H1 (cell line): ENCODE measurements around the gene PPME1. TPM values are rescaled to one million over a fixed set of nuclear protein-coding genes. Genes with fewer than 3 reads are reported as not detected.

Experiments used
- CTCF ChIA-PET: fragments of 300-600 bp; sonication (Branson Sonifier 250); formaldehyde crosslinking; loops from one replicate; lab custom pipeline; 2021; ENCODE audit not compliant: partially characterized antibody; lab: Charles Lee
- POLR2A ChIA-PET: fragments of 300-600 bp; sonication (Branson Sonifier 250); formaldehyde crosslinking; loops from one replicate; lab custom pipeline; 2021; ENCODE audit warnings: inconsistent platforms; ENCODE audit not compliant: partially characterized antibody; lab: Charles Lee
- DNase-seq, 2 experiments: peaks; one replicate each; pipeline versions ENCODE4 v3.0.0 to v3.0.0-alpha.2; 2010 to 2022; ENCODE audit warnings: low spot score in 2 of 2, low read depth in 1 of 2, mixed read lengths in 1 of 2
- FAIRE-seq: peaks from 2 replicates; lab custom pipeline; 2011; peaks lifted over from hg19 to GRCh38; lab: Jason Lieb, UNC
- H2AFZ ChIP-seq: 2 replicates; pipeline ENCODE4 v1.8.1; 2012; ENCODE audit warnings: low read length, inconsistent platforms
- H2AK5ac ChIP-seq: 2 replicates; pipeline ENCODE4 v1.6.1; 2013; ENCODE audit warnings: low read depth, low read length
- H2BK120ac ChIP-seq: replicated peaks from 2 replicates; pipeline ENCODE3; 2013; ENCODE audit warnings: low read depth, low read length, inconsistent platforms
- H2BK12ac ChIP-seq: 2 replicates; pipeline ENCODE4 v1.6.1; 2013; ENCODE audit warnings: low read depth, low read length
- H2BK15ac ChIP-seq: 2 replicates; pipeline ENCODE4 v1.6.1; 2013; ENCODE audit warnings: low read length
- H2BK20ac ChIP-seq: 2 replicates; pipeline ENCODE4 v1.6.1; 2013; ENCODE audit warnings: low read length
- H2BK5ac ChIP-seq: 2 replicates; pipeline ENCODE4 v1.6.1; 2013; ENCODE audit warnings: low read depth, low read length
- H3K14ac ChIP-seq: 2 replicates; pipeline ENCODE4 v1.6.1; 2013; ENCODE audit warnings: inconsistent platforms; ENCODE audit not compliant: insufficient read length
- H3K18ac ChIP-seq: 2 replicates; pipeline ENCODE4 v1.6.1; 2013; ENCODE audit warnings: low read length; ENCODE audit errors: extremely low read depth
- H3K23ac ChIP-seq: 2 replicates; pipeline ENCODE4 v1.6.1; 2013; ENCODE audit warnings: inconsistent platforms; ENCODE audit not compliant: insufficient read length
- H3K23me2 ChIP-seq: 2 replicates; pipeline ENCODE4 v1.6.1; 2013; ENCODE audit warnings: low read depth, low read length
- H3K27ac ChIP-seq: 2 replicates; pipeline ENCODE4 v1.6.1; 2011; ENCODE audit warnings: low read depth, low read length, inconsistent platforms
- H3K27me3 ChIP-seq, 4 experiments: replicated peaks in 1 of 4; 1 replicate in 1 of 4; 2 replicates in 3 of 4; pipeline versions ENCODE4 v1.6.1 to v1.8.1; 2011 to 2013; ENCODE audit warnings: low read length in 3 of 4, mild to moderate bottlenecking in 3 of 4, inconsistent platforms in 2 of 4, mixed read lengths in 2 of 4, moderate library complexity in 1 of 4; ENCODE audit not compliant: control insufficient read depth in 3 of 4, insufficient read depth in 3 of 4; ENCODE audit errors: extremely low read depth in 1 of 4
- H3K36me3 ChIP-seq, 4 experiments: 2 replicates each; pipeline versions ENCODE4 v1.6.1 to v1.8.1; 2011 to 2013; ENCODE audit warnings: mild to moderate bottlenecking in 4 of 4, low read length in 3 of 4, moderate library complexity in 2 of 4, control low read depth in 1 of 4, inconsistent platforms in 1 of 4; ENCODE audit not compliant: insufficient read depth in 4 of 4, control insufficient read depth in 2 of 4
- H3K4ac ChIP-seq: replicated peaks from 2 replicates; pipeline ENCODE3; 2013; ENCODE audit warnings: low read length, low read depth, mixed read lengths, inconsistent platforms; ENCODE audit not compliant: insufficient read length
- H3K4me1 ChIP-seq, 4 experiments: replicated peaks in 1 of 4; 1 replicate in 1 of 4; 2 replicates in 3 of 4; pipeline versions ENCODE4 v1.6.1 to v1.8.1; 2011 to 2013; ENCODE audit warnings: low read length in 3 of 4, inconsistent platforms in 2 of 4, mixed read lengths in 1 of 4; ENCODE audit not compliant: insufficient read depth in 4 of 4, control insufficient read depth in 3 of 4
- H3K4me2 ChIP-seq, 2 experiments: 2 replicates each; pipeline versions ENCODE4 v1.6.1 to v1.8.1; 2011 to 2013; ENCODE audit warnings: low read depth in 2 of 2, low read length in 2 of 2, control low read depth in 1 of 2, inconsistent platforms in 1 of 2, mild to moderate bottlenecking in 1 of 2; ENCODE audit not compliant: insufficient read depth in 1 of 2
- H3K4me3 ChIP-seq, 4 experiments: fragments of 200-600, 300-600 bp in 1 of 4; sonication (generic), shearing (Covaris generic), sonication (Bioruptor Twin) in 1 of 4; 2 replicates each; pipeline versions ENCODE4 v1.5.1 to v1.8.1; 2011 to 2016; ENCODE audit warnings: low read length in 4 of 4, low read depth in 3 of 4, control low read depth in 2 of 4, inconsistent platforms in 2 of 4, mild to moderate bottlenecking in 2 of 4, mixed read lengths in 1 of 4, moderate library complexity in 1 of 4; ENCODE audit not compliant: insufficient read depth in 2 of 4; ENCODE audit errors: extremely low read depth in 1 of 4
- H3K56ac ChIP-seq: replicated peaks from 2 replicates; pipeline ENCODE3; 2013; ENCODE audit warnings: low read depth, mild to moderate bottlenecking, mixed read lengths, low read length, inconsistent platforms; ENCODE audit not compliant: insufficient read length
- H3K79me1 ChIP-seq: 2 replicates; pipeline ENCODE4 v1.6.1; 2013; ENCODE audit warnings: low read depth, low read length, control low read depth
- H3K79me2 ChIP-seq, 2 experiments: 2 replicates each; pipeline versions ENCODE4 v1.6.1 to v1.8.1; 2012 to 2013; ENCODE audit warnings: low read length in 2 of 2, mild to moderate bottlenecking in 2 of 2, inconsistent platforms in 1 of 2; ENCODE audit not compliant: insufficient read depth in 2 of 2, control insufficient read depth in 1 of 2
- H3K9ac ChIP-seq, 4 experiments: replicated peaks in 1 of 4; 1 replicate in 1 of 4; 2 replicates in 3 of 4; pipeline versions ENCODE4 v1.6.1 to v1.8.1; 2011 to 2013; ENCODE audit warnings: low read depth in 3 of 4, low read length in 3 of 4, control low read depth in 2 of 4, mild to moderate bottlenecking in 2 of 4, moderate library complexity in 2 of 4, inconsistent platforms in 1 of 4; ENCODE audit errors: extremely low read depth in 1 of 4
- H3K9me3 ChIP-seq, 2 experiments: 2 replicates each; pipeline versions ENCODE4 v1.6.1 to v1.8.1; 2012 to 2013; ENCODE audit warnings: mild to moderate bottlenecking in 2 of 2, moderate library complexity in 2 of 2, control low read depth in 1 of 2, inconsistent platforms in 1 of 2, low read depth in 1 of 2, low read length in 1 of 2, mixed read lengths in 1 of 2; ENCODE audit not compliant: insufficient read depth in 2 of 2
- H4K20me1 ChIP-seq, 2 experiments: replicated peaks in 1 of 2; 2 replicates each; pipeline versions ENCODE3 to v1.8.1; 2011 to 2013; ENCODE audit warnings: inconsistent platforms in 2 of 2, low read length in 2 of 2, mild to moderate bottlenecking in 1 of 2; ENCODE audit not compliant: insufficient read depth in 2 of 2, control insufficient read depth in 1 of 2
- H4K5ac ChIP-seq: 2 replicates; pipeline ENCODE4 v1.6.1; 2013; ENCODE audit warnings: low read length, low read depth, mixed read lengths, inconsistent platforms; ENCODE audit not compliant: insufficient read length
- H4K8ac ChIP-seq: 2 replicates; pipeline ENCODE4 v1.8.0; 2013; ENCODE audit warnings: mild to moderate bottlenecking, moderate library complexity, low read length, inconsistent platforms; ENCODE audit not compliant: insufficient read depth; ENCODE audit errors: extremely low read depth
- H4K91ac ChIP-seq: replicated peaks from 2 replicates; pipeline ENCODE3; 2013; ENCODE audit warnings: low read length, mixed read lengths, inconsistent platforms; ENCODE audit not compliant: insufficient read length
- CBX5 ChIP-seq: fragments of 300-800, 300-1000 bp; sonication (generic); IDR thresholded peaks from 2 replicates; pipeline ENCODE4 v1.7.1; 2016; ENCODE audit warnings: antibody characterized with exemption, low read length, low read depth
- EZH2 ChIP-seq: fragments of 200-600 bp; sonication (generic); IDR thresholded peaks from 2 replicates; pipeline ENCODE4 v1.7.1; 2012; ENCODE audit warnings: low read depth, mild to moderate bottlenecking, moderate library complexity, low read length, inconsistent platforms; ENCODE audit not compliant: severe bottlenecking
- RBBP5 ChIP-seq: IDR thresholded peaks from 2 replicates; pipeline ENCODE4 v1.7.1; 2012; ENCODE audit warnings: low read depth, mild to moderate bottlenecking, inconsistent platforms, low read length, moderate library complexity, borderline replicate concordance
- RNF2 ChIP-seq: fragments of 200-900, 300-1000 bp; sonication (generic); IDR thresholded peaks from 2 replicates; pipeline ENCODE4 v1.7.1; 2016; ENCODE audit warnings: borderline replicate concordance, low read depth, mild to moderate bottlenecking, antibody characterized with exemption, low read length; ENCODE audit not compliant: poor library complexity, severe bottlenecking; ENCODE audit errors: missing control alignments
- SAP30 ChIP-seq: fragments of 300-600 bp; sonication (generic); IDR thresholded peaks from 2 replicates; pipeline ENCODE4 v1.7.1; 2012; ENCODE audit warnings: low read length, moderate library complexity, mild to moderate bottlenecking, inconsistent platforms; ENCODE audit not compliant: insufficient read depth, insufficient replicate concordance
- SP2 ChIP-seq: IDR thresholded peaks from 2 replicates; pipeline ENCODE4 v1.6.1; 2012; ENCODE audit warnings: mild to moderate bottlenecking, low read length, inconsistent platforms
- TEAD4 ChIP-seq: IDR thresholded peaks from 2 replicates; pipeline ENCODE4 v1.6.1; 2012; ENCODE audit warnings: low read depth, low read length, inconsistent platforms, mixed read lengths
- ZNF274 ChIP-seq: IDR thresholded peaks from 2 replicates; pipeline ENCODE4 v1.7.0; 2012; ENCODE audit warnings: low read length, borderline replicate concordance; ENCODE audit errors: extremely low read depth
- WGBS, 2 experiments: shearing (Covaris generic) in 1 of 2; methylation state at CpG; one replicate each; pipeline versions ENCODE4 v1.1.6 to v1.1.7; 2013 to 2015; ENCODE audit warnings: low lambda C conversion rate in 2 of 2, mixed read lengths in 2 of 2, inconsistent platforms in 1 of 2, low coverage in 1 of 2, missing lambda C conversion rate in 1 of 2; ENCODE audit not compliant: insufficient replicate concordance in 2 of 2, insufficient coverage in 1 of 2, insufficient read length in 1 of 2; ENCODE audit errors: extremely low coverage in 1 of 2, missing lambda C conversion rate in 1 of 2; 5-methylcytosine and 5-hydroxymethylcytosine counted together
- polyA plus RNA-seq, 7 experiments: library from polyadenylated mRNA; depleted of rRNA in 3 of 7; stranded (reverse) in 5 of 7; unstranded in 2 of 7; fragments of >200 nt in 5 of 7; fragments of 200-250 nt in 2 of 7; gene quantifications; 1 replicate in 5 of 7; 2 replicates in 1 of 7; 4 replicates in 1 of 7; pipeline versions ENCODE4 v1.2.1 to v1.2.3, GENCODE V29; 2011 to 2013; ENCODE audit warnings: missing spikeins in 2 of 7, mixed read lengths in 2 of 7
- total RNA-seq: library from RNA; stranded (reverse); fragmentation: NEBNext Ultra II Directional; extraction: Animal tissue kit (Norgen Biotek cat#: 25700); gene quantifications from 2 replicates; pipeline ENCODE4 v1.2.1, GENCODE V29; 2021

The PPME1 gene
- total and polyA plus RNA-seq, 2 of the 8 experiments (the other 6 are each of a cell fraction or from before 2014, with no cell fraction given) = 55.1 to 64.5 TPM

GRCh38 chr11:74221816-74222215 is 50.7 kb downstream of the PPME1 start:
- Histone ChIP-seq H3K9ac (no peak overlapping the region), H2AK5ac (no peak overlapping the region), H3K4me1 (no peaks in the 10 kb centered on the region), H3K14ac (no peak overlapping the region), H2BK5ac (no peak overlapping the region), H3K9me3 (no peaks in the 10 kb centered on the region), H3K18ac (no peak overlapping the region), H3K79me1 (no peaks in the 10 kb centered on the region), H2BK15ac (no peak overlapping the region), H3K4me3 (no peak overlapping the region), H2AFZ (no peak overlapping the region), H3K56ac (no peak overlapping the region), H3K23ac (no peak overlapping the region), H2BK20ac (no peak overlapping the region), H3K4ac (no peak overlapping the region), H3K27me3 (no peaks in the 10 kb centered on the region), H4K5ac (no peak overlapping the region), H4K91ac (no peak overlapping the region), H2BK12ac (no peak overlapping the region), H4K8ac (no peak overlapping the region), H3K4me2 (no peak overlapping the region), H2BK120ac (no peak overlapping the region), H4K20me1 (no peaks in the 10 kb centered on the region), H3K27ac (no peak overlapping the region), H3K23me2 (no peaks in the 10 kb centered on the region), H3K79me2 (no peaks in the 10 kb centered on the region), H3K36me3 (peaks cover 0 to 4% (median 2%) of the 10 kb centered on the region in 4 experiments; a peak in 2 of 8 replicates)
- CTCF ChIA-PET = interaction anchor here (0.8 to 1.6 kb wide), 3 partner anchors 13 to 34 kb away, joined by 3 to 4 read pairs (median 3); no protein-coding TSS in a partner anchor
- no peak for DNase-seq
- TF ChIP-seq SP2 = no peak
- TF ChIP-seq EZH2 = no peak
- TF ChIP-seq ZNF274 = no peak
- no peak for TF ChIP-seq SAP30
- no peak for TF ChIP-seq TEAD4
- no peak for TF ChIP-seq CBX5
- no peak for TF ChIP-seq RBBP5
- TF ChIP-seq RNF2 = no peak
- POLR2A ChIA-PET = no interaction called here
- 100% methylated on average over 1 of the region's 1 CpG; no CpG with 5 or more reads in 1 of the 2 experiments for WGBS, 2 experiments
- FAIRE-seq = no peak
